RWPE1 (cell line): ENCODE data around the gene OGA.

Experiments
- CTCF ChIA-PET: fragments of 350-600 bp; sonication (Branson Sonifier 250); formaldehyde crosslinking; extraction: SDS; loops from one replicate; lab custom pipeline; 2021; lab: Yijun Ruan, JAX
- POLR2A ChIA-PET: fragments of 400-600 bp; formaldehyde crosslinking; extraction: SDS; loops from one replicate; lab custom pipeline; 2020; ENCODE audit warnings: antibody characterized with exemption; ENCODE audit not compliant: low non-redundant PET; lab: Yijun Ruan, JAX
- DNase-seq: peaks from one replicate; pipeline ENCODE4 v3.0.0; 2012; ENCODE audit warnings: low spot score
- H3K27ac ChIP-seq: fragments of 450-650 bp; 2 replicates; pipeline ENCODE4 v1.5.1; 2017
- TF ChIP-seq, protein P1 (sequence below): fragments of 450-650 bp; conservative IDR thresholded peaks from 2 replicates; pipeline ENCODE4 v1.5.1; 2017; ENCODE audit warnings: low read depth, mild to moderate bottlenecking

OGA gene

DNA sequence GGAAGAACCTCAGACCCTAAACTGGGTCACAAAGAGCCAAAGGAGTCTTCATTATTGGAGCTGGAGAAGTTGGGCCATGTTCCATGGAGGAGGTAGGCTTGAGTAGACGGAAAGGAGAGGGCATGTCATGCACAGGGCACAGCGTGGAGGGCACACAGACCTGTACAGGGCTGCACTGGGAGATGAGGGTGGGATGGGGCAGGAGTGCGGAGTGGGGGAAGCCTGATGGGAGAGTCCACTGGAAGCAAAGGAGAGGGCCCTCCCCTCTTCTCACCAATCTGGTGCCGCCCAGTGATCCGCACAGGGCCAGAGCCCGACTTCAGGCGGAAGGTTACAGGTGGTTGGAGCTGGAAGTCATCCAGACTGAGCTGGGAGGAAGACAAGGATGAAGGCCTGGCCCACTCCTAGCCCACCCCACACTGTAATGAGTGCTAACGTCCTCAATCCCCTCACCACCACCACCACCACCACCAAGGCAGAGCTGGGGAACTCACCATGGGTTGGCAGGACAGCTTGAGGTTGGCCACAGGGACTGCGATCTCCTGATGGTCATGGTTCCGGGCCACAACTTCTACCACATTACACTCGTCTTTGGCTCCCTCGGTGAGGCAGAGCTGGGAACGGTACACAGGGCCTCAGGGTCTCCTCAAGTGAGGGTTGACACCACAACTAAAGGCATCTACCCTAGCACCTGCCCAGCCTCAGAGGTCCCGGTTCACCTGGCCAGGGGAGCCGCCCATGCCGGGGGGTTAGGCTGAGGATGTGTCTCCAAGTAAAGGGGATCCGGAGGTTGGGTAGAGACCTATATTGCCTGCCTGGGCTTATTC lies 36.0 kb downstream of the OGA start:
- H3K27ac ChIP-seq: peak overlapping the region; percentile 73
- TF ChIP-seq, protein P1, sequence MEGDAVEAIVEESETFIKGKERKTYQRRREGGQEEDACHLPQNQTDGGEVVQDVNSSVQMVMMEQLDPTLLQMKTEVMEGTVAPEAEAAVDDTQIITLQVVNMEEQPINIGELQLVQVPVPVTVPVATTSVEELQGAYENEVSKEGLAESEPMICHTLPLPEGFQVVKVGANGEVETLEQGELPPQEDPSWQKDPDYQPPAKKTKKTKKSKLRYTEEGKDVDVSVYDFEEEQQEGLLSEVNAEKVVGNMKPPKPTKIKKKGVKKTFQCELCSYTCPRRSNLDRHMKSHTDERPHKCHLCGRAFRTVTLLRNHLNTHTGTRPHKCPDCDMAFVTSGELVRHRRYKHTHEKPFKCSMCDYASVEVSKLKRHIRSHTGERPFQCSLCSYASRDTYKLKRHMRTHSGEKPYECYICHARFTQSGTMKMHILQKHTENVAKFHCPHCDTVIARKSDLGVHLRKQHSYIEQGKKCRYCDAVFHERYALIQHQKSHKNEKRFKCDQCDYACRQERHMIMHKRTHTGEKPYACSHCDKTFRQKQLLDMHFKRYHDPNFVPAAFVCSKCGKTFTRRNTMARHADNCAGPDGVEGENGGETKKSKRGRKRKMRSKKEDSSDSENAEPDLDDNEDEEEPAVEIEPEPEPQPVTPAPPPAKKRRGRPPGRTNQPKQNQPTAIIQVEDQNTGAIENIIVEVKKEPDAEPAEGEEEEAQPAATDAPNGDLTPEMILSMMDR: no peak
- ChIA-PET CTCF (interaction anchor here (0.6 to 3.5 kb wide), 8 partner anchors 9 to 622 kb away, joined by 3 to 23 read pairs (median 4); no protein-coding TSS in a partner anchor), POLR2A (interaction anchor here (1.1 kb wide), 1 partner anchor 15 kb away, joined by 3 read pairs; no protein-coding TSS in a partner anchor)
- no peak for DNase-seq

DNA sequence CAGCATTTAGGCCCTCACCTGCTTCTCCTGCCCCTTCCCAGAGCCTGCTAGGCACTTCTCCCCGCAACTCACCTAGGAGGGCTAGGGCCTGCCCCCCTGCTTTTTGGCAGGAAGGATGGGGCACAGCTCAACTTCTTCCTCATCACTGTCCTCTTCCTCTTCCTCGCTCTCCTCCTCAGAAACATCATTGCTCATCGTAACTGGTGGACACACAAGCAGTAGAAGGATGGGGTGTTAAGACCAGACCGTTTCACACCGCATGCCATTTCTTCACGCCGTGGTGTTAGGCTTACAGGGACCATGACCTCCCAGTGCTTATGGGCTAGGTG lies 36.6 kb downstream of the OGA start:
- ChIA-PET CTCF (interaction anchor here (0.6 to 3.5 kb wide), 34 partner anchors 8 to 965 kb away, joined by 3 to 23 read pairs (median 3); partner anchors contain the start of gene POLL), POLR2A (no interaction called here)
- TF ChIP-seq, protein P1: no peak
- peak overlapping the region; percentile 73 for H3K27ac ChIP-seq
- no peak for DNase-seq

DNA sequence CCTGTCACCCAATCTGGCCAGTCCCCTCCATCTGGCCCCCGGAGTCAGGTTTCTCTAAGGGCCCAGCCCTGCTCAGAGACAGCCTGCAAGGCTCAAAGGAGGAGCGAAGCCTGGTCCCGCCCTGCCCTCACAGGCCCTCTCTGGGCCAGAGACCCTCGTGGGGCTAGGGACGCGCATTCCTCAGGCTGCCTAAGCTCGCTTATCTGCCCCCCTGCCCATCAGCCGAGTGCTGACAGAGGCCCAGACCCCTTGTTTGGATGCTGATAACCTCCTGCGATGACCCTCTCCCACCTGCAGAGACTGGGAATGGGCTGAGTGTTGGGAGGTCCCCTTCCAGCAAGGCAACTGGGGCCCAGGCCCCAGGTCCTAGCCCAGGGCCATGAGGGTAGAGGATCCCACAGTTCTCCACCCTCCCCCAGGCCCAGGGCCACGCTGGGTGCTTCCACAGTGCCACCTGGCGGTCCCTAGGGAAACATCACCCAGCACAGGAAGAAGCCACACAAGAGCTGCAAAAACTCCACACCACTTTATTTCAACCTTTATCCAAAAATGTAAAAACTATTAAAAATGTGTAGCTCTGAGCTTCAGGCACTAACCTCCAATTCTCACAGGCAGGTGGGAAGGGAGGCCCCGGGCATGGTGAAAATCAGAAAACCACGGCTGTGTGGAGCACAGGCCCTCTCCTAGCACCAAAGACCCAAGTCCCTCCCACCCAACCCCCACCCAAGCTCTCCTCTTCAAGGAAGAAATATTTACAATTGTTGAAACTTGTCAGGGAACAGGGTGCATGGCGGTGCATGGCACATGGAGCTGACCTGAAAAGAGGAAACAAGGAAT lies 37.2 kb downstream of the OGA start:
- POLR2A ChIA-PET: interaction anchor here (0.5 kb wide), 1 partner anchor 80 kb away, joined by 3 read pairs; no protein-coding TSS in a partner anchor
- peak; percentile 90 for DNase-seq
- H3K27ac ChIP-seq: peak overlapping the region; percentile 73
- TF ChIP-seq, protein P1: peak; percentile 94
- CTCF ChIA-PET: interaction anchor here (0.5 to 3.5 kb wide), 43 partner anchors 8 to 966 kb away, joined by 3 to 23 read pairs (median 4); partner anchors contain the start of gene POLL

DNA sequence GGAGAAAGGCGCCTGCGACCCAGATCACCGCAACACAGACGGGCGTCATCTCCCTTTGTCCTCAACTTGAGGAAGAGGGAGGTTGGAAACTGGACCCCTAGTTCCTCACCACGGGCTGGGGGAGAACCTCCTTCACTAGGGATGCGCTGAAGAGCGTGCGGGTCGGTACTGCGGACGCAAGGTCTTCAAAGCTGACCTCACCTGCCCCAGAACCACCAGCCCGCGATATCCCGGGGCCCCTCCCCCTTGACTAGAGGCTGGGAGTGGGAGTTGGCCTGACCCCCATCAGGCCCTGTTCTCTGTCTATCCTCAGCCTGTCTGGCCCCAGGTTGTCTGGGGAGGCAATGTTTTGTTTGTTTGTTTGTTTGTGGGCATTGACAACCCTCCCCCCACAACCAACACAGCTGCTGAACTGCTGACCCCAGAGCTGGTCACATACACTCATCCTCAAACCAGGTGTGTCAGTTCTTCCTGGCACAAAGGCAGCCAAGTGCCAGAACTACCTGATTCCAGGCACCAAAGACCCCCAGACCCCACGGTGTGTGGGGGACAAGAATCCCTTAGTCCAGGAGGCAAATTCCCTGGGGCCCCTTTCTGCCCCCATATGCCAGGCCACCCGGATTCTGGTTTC lies 37.9 kb downstream of the OGA start:
- CTCF ChIA-PET: interaction anchor here (0.5 to 3.5 kb wide), 12 partner anchors 8 to 619 kb away, joined by 3 to 23 read pairs (median 4); no protein-coding TSS in a partner anchor
- TF ChIP-seq, protein P1: peak; percentile 49
- POLR2A ChIA-PET: interaction anchor here (0.5 kb wide), 1 partner anchor 80 kb away, joined by 3 read pairs; no protein-coding TSS in a partner anchor
- DNase-seq: no peak
- H3K27ac ChIP-seq: peak overlapping the region; percentile 73; the same call in 1 of the 2 replicates

DNA sequence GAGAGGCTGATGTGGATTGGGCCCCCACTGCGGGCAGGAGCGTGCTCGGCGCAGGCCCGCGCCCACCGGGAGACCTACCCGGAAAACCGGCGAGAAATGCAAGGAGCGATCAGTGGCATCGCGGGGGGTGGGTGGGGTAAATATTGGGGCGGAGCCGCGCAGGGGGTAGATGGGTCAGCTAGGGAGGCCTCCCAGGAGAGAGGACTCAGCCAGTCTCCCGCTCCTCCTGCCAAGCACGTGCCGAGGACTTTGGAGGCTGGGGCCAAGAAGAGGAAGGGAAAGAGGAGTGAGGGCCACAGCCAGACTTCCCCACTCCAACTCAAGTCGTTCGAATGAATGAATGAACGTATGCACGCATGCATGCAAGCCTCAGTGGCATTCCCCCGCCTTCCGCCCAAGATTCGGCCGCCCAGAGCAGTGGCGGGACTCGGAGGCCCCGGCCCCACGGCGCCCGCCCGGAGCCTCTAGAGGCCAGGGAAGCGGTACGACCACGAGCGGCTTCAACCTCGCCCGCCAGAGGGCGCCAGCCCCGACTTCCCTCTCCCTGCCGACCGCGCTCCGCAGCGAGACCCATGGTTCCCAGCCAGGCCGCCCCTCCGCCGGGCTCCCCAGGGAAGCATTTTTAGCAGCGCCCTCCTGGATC lies 38.6 kb downstream of the OGA start:
- CTCF ChIA-PET: interaction anchor here (0.8 to 3.5 kb wide), 8 partner anchors 8 to 618 kb away, joined by 3 to 23 read pairs (median 4); no protein-coding TSS in a partner anchor
- POLR2A ChIA-PET: no interaction called here
- peak; percentile 54 for DNase-seq
- no peak overlapping the region for H3K27ac ChIP-seq
- TF ChIP-seq, protein P1: peak; percentile 85
